ENCODE data around the gene CD40.

Gene CD40

DNA sequence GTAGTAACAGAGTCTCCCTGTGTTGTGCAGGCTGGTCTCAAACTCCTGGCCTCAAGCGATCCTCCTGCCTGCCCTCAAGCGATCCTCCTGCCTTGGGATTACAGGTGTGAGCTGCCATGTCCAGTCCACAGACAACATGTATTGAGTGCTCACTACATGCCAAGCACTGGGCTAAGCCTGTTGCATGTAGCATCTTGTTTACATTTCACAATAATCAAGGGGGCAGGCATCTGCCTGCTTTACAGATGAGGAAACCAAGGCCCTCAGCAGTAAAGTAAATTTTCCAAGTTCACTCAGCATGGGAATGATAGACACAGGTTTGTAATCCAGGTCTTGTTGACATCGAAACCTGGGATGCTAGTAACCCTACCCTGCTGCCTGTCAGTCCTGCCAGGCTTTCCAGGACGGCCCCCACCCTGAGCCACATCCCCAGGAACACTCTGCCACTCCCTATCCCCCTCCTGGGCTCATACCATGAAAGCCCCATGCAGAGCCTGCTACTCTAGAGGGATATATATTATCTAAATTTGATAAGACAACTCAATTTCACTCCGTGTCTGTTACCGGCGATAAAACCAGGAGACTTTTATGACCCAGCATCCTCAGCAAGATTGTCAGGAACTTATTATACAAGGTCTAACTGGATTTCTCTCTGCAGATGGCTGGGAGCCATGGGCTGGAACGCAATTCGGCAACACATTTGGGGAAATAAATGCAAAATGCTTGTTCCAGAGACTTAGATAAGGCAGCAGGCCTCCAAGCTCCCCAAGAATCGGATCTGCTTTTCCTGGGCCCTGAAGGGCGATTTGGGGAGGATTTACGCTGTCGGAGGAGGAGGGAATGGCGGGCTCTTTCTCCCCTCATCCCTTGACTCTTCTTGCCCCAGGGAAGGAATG lies 30.4 kb downstream of the CD40 start:
- DNase-seq (ENCODE audit: low spot score), result no peak

DNA sequence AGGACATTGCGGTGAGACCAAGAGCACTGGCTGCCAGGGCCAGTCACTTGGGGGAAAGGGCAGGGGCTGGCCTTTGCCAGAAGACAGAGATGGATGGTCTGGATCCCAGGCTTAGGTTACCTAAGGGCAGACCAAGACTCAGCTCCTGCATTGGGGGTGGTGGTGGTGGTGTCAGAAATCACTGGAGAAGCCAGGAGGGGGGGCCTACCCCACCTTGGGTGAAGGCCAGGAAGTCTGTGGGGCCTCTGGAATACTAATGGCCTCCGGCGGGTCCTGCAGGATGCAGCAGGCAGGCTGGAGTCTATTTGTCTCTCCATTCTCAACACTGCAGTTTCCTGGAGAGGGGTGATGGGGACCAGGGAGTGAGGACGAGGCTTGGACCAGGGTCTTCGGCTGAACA lies 32.8 kb downstream of the CD40 start:
- no peak for DNase-seq (ENCODE audit: low spot score)

DNA sequence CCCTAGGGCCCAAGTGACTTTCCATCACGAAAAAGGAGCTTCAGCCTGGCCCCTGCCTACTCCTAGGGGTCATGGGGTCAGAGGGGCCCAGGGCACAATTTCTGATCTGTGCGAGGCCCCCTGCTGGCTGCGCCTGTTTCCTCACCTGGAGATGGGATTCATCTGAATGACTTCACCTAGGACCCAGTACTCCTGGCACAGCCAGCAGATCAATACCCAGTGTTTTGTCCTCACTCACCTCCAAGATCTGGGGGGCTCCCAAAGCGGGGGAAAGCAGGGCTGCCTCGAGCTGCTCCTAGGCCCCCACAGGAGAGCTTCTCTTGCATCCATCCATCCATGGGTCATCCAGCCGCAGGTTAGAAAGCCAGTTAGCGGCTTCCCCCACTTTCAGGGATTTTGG lies 33.8 kb downstream of the CD40 start:
- DNase-seq (ENCODE audit: low spot score), result no peak

DNA sequence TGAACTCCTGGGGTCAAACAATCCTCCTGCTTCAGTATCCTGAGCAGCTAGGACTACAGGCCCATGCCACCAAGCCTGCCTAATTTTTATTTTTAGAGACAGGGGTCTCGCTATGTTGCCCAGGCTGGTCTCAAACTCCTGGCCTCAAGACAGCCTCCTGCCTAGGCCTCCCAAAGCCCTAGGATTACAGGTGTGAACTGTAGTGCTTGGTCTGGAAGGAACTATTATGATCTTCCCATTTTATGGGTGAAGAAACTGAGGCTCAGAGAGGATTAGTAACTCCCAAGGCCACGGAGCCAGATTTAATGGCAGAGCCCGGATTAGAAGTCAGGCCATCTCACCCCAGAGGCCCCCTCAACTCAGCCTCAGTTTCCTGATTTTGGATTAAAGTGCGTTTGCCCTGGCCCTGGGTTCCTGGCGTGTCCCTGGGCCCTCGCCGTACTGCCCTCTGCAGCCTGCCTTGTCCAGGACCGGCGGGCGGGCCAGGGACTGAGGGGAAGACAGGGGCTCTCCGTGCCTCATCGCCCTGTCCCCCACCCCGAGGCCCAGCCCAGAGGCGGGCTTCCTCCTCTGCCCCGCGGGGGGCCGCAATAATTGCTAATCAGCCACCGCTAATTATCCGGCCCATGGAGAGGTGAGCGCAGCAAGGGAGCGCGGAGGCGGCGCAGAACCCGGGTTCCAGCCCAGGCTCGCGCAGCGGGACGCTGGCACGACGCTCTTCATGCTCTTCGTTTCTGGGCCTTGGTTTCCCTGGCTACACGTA lies 34.9 kb downstream of the CD40 start:
- no peak for DNase-seq (ENCODE audit: low spot score)

DNA sequence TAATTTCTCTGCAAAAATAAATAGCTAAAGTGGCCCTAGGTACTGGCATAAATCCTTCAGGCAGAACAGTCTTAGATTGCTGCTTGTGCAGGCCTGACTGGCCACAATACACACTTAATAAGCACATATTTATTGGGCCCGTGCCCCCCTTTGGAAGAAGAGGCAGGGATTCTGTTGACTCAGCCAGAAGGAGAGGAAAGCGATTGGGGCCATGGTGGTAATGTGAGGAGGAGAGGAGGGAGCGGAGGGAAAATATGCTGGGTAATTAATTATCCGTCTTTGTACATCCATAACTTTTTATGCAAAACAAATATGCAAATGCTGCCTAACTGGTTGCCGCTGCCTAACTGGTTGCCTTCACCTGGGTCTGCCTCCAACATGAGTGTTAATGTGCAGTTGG lies 36.2 kb downstream of the CD40 start:
- no peak for DNase-seq (ENCODE audit: low spot score)

DNA sequence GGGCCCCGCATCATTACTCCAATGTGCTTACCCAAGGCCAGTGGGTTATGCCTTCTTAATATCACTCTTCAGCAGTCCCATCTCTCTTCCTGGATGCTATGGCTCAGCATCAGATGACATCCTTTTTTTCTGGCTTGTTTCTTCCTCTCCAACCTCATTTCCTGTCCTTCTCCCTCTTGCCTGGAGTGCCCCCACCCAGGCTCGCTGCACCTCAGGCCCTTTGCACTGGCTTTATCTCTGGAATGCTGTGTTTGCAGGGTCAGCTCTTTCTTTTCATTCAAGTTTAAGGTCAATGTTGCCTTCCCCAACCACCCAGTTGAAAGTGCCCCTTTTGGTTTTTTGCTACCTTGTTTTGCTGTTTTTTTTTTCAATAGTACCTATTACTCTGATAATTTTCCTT lies 36.7 kb downstream of the CD40 start:
- no peak for DNase-seq (ENCODE audit: low spot score)

DNA sequence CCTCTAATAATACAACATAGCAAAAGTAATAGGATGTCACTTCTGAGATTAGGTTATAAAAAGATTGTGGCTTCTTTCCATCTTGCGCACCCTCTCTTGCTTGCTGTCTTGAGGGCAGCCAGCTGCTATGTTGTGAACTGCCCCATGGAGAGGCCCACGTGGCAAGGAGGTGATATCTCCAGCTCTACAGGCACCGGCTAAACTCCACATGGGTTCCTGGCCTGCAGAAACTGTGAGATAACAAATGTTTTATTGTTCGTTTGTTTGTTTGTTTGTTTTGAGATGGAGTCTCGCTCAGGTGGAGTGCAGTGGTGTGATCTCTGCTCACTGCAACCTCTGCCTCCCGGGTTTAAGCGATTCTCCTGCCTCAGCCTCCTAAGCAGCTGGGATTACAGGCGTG lies 38.0 kb downstream of the CD40 start:
- no peak for DNase-seq (ENCODE audit: low spot score)

DNA sequence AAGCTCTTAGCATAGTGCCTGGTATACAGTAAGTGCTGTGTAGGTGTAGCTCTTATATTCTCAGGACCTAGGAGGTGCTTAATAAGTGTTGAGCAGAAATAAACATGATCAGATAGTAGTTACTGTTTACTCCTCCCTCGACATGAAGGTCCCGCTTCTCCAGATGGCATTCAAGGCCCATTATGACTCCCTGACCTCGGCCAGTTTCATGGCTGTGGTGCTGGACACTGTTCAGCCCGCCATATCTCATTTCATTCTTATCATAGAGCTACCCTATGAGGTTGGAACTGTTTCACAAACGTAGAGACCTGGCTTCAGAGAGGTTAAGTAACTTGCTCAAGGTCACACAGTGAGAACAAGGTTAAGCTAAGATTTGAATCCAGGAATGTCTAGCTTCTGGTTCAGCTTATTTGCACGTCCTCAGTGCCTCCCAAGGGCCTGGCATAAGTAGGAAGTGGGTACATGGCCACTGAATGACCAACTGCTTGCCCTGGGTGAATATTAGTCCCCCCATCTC lies 39.0 kb downstream of the CD40 start:
- DNase-seq (ENCODE audit: low spot score), result no peak

DNA sequence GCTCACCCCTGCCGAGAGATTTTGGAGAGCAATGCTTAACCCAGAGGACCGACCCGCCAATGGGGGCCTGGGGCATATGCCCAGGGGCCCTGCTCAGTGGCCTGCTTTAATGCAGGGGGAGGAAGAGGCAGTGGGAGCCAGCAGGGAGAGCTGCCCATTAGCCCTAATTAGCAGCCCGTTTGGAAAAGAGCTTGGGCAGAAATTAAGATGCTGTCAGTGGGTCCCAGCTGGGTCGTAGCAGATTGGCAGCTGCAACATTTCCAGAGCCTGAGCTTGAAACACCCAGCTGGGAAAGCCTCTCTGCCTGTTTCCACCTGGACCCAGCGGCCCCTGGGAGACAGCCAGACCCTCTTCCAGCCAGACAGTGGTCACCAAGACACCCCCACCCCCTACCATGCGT lies 39.5 kb downstream of the CD40 start:
- no peak for DNase-seq (ENCODE audit: low spot score)

DNA sequence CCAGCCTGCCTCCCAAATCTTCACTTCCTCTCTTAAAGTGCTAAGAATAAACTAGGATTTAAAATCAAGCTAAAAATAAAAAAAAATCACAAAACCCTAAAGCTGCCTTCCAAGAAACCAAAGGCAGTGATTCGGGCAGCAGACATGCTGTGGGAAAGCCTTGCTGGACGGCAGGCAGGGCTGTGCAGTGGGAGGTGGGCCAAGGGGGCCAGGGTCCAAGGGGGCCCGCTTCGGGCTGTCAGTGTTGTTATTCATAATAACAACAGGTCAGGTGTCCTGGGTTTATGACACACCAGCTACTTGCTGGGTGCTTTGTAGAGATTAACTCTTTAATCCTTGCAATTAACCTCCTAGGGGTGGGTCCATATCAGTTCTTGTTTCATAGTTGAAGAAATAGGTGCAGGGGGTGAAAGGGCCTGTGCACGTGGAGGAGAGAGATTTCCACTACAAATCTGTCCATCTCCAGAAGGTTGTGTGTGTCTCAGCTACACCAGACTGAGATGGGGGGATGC lies 40.4 kb downstream of the CD40 start:
- no peak for DNase-seq (ENCODE audit: low spot score)

DNA sequence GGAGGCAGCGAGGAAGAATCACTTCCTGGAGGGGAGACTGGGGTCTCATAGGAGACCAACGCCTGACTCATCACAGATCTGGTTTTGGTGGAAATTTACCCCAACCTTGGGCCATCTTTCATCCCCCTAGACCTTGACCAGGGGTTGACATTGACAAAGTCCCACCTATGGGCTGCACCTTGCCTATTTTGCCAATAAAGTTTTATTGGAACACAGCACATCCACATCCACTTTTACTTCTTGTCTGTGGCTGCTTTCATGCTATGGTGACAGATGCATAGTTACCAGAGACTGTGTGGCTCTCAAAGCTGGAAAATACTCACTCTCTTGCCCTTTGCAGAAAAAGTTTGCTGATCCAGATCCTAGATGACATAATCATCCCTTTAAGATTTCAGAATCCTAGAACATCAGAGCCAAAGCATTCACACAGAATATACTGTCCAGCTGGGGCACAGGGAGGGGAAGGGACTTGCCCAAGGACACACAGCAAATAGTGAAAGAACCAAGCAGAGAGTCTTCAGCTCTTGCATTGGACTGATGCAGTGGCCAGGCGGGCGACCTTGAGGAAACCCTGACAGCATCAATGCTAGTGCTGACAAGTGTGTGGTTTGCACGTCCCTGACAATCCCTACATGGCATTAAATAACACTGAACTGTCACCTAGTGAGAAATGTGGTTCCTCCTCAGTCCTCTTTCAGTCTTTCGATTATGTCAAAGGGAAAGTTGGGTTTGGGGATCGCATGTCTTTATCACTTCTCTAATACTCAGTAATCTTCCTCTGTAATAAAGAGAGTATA lies 41.2 kb downstream of the CD40 start:
- no peak for DNase-seq (ENCODE audit: low spot score)

DNA sequence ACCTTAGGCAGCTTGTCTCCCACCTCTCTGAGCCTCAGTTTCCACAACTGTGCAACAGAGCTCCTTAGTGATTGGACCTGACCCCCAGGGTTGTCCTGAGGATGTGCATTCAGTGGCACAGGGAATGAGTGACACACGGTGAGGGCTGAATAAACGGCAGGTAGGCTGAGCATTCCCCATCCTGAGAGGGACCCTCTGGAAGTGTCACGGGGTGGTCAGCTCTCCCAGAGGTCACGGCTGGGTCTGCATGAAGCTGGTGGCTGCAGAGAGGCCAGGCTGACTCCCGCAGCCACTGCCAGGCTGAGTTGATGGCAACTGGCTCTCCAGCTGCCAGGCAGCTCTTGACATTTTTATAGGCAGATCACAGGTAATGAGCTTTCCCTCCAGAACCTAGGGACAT lies 42.5 kb downstream of the CD40 start:
- no peak for DNase-seq (ENCODE audit: low spot score)

DNA sequence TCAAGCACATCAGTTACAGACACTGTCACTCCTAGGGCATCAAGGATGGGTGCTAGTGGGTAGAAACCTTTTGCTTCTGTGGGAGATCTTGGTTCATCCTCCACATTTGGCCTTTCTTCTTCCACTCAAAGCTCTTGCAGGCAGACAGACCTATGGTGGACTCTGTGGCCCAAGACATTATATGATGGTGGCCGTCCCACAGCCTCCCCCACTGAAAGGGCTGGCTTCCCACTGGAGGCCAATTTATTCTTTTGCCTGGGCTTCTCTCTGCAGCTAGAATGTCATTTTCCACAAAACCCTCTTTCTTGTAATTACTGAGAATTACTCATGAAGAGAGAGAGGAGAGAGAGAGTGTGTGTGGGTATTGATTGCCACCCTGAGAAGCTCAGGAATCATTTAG lies 43.8 kb downstream of the CD40 start:
- no peak for DNase-seq (ENCODE audit: low spot score)

DNA sequence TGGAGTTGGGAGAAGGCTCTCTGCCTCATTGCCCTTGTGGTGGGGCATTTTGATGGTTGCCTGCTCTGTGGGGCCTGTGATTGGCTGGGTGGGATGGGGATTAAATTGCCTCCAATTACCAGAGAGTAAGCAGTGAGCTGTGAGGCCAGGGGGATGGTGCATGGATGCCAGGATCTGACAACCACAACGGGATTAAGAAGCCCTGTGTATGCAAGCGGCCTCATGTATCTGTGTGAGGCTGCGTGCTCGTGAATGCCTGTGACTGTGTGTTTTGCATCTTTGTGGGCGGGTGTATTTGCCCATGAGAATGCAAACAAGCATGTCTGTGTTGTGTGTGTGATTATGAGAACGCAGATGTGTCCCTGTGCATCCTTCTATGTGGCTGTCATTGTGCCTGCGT lies 46.1 kb downstream of the CD40 start:
- no peak for DNase-seq (ENCODE audit: low spot score)

DNA sequence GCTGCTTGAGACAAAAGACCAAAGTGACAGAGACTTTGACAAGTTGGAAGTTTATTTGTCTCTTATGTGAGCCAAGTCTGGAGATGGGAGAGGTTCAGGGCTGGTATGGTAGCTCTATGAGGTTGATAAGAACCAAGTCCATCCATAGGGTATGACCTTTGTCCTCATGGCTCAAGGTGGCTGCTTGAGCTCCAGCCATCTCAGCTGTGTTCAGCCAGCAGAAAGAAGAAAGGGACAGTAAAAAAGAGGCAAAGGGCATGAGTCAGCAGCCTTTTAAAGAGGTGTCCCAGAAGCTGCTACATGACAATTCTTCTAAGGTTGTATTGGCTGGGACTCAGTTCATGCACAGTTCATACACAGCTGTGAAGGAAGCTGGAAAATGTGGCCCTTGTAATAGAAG lies 49.0 kb downstream of the CD40 start:
- no peak for DNase-seq (ENCODE audit: low spot score)

DNA sequence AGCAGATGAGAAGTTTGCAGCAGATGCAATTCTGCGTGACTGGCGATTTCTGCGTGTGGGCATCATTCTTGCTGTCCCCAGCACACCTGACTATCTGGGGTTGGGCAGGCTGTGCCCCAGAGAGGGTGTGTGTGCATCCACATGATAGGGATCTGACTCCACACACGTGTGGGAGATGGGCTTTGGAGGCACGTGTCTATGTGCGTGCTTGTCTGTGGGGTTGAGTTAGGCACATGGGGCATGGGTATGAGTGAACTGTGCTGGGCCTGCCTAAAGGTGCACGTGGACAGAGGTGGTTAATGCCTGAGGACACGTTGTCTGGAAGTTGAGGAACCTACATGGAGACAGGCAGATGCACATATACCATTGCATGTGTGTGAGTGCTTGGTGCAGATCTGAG lies 50.3 kb downstream of the CD40 start:
- DNase-seq (ENCODE audit: low spot score), result no peak

DNA sequence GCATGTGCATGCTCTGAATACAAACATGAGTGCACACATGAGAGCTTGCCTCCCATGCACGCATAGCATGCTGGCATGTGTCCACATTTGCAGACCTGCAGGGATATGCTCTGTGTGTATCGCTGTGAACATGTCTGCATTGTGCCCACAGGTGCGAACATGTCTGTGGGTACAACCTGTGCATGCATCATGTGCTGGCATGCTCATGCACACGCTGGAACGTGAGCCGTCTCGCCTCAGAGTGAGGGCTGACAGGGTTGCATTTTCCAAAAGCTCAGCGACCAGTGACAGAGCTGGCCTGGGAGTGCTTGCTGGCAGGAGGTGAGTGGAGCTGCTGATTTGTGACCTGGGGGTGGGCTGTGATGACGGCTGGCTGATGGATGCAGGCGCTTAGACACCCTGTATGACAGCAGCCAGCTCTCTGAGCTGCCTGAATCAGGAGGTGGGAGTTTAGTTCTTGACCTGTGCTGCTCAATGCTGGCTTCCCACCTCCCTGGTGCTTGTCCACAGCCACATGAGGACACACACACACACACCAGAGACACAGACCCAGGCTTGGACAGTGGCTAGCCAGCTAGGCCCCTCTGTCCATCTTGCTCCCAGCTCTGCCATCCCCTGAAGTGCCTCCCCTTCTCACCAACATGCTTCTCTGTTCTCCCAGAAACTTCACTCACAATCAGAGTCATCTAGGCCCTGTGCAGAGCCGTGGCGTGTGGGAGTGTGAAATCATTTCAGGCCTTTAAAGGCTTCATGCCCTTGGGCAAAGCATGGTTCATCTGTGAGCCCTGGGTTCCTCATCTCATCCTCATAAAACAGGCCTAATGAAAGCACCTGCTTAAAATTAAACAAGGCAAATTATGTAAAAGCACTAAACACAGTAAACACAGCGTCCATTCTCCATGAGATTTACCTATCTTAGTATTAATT lies 51.4 kb downstream of the CD40 start:
- DNase-seq (ENCODE audit: low spot score), result no peak

DNA sequence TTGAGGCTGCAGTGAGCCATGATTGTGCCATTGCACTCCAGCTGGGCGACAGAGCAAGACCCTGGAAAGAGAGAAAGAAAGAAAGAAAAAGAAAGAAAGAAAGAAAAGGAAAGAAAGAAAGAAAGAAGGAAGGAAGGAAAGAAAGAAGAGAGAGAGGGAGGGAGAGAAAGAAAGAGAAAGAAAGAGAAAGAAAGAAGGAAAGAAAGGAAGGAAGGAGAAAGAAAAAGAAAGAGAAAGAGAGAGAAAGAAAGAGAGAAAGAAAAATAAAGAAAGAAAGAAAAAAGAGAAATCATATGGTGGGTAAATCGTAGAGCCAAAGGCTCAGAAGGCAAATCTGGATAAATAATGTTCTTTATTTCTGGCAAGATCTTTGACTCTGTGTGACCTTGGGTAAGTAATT lies 53.4 kb downstream of the CD40 start:
- no peak for DNase-seq (ENCODE audit: low spot score)

DNA sequence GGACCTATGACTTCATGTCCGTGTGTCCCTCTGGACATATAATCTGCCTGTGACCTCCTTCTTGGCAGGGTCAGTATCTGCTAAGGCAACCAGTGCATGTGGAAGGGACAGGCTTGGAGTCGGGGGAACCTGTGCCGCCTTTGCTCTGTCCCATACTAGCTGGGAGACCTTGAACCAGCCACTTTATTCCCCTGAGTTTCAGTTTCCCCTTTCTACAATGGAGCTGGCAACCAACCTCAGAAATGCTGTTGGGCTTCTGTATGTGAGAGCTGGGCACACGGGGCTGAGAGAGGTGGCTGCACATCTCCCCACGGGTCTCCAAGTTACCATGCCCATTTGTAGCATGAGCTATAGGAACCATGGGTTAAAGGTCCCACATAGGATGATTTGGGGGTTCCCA lies 53.8 kb downstream of the CD40 start:
- no peak for DNase-seq (ENCODE audit: low spot score)

DNA sequence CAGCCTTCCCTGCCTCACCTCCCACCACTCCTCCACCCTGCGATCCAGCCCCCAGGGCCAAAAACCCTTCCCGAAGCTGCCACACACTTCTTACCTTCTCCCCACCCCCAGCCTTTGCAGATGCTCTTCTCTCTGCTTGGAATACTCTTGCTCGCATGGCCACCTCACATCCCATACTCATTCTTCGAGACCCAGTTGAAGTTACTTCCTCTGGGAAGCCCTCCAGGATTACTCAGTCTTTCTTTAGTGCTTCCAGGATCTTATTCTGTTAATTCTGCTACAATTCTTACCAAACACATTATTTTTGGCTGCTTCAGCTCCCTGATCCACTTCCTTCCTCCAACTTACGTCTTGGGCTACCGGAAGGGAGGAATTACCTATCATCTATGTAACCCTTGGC lies 54.3 kb downstream of the CD40 start:
- DNase-seq (ENCODE audit: low spot score), result no peak

DNA sequence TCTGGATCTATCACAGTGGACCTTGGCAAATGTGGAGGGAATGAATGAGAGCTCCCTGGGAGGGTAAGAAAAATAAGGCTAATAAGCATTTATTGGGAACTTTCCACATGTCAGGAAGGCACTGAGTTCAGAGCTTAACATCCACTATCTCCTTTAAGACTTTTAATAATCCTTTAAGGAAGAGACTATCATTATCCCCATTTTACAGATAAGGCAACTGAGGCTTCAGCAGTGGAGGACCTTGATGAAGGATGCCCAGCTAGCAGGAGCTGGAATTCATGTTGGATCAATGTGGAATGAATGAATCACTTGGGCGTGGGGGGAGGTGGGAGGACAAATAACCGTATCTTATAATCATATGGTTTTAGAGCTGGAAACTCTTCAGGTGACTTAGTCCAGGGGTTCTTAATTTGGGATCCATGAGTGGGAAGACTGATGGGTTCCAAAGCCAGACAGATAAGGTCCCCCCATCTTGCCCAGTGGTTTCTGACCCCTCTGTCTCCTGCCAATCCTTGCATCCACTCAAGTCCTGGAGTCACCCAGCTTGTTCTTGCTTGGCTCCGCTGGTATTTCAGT lies 54.9 kb downstream of the CD40 start:
- DNase-seq (ENCODE audit: low spot score), result no peak

All from Ammon's horn (tissue), 1 donor.